Breast epithelium (tissue), 4 donors: ENCODE results near the gene AGBL1. TPM values are rescaled to one million over a fixed set of nuclear protein-coding genes. Genes with fewer than 3 reads are reported as not detected.

Experiments used
- DNase-seq, 2 donors: peaks; one replicate each; pipeline ENCODE4 v3.0.0-alpha.2; 2019; ENCODE audit warnings: low spot score in 2 of 2
- H3K27ac ChIP-seq, 2 donors: fragments of 200-600 bp; sonication (generic) in 1 of 2; one replicate each; pipeline ENCODE4 v1.5.1; 2016 to 2019; ENCODE audit warnings: mild to moderate bottlenecking in 1 of 2
- H3K27me3 ChIP-seq, 2 donors: fragments of 200-600 bp; sonication (generic) in 1 of 2; one replicate each; pipeline versions ENCODE4 v1.5.1 to v1.6.0; 2017 to 2019; ENCODE audit warnings: control low read depth in 1 of 2, mild to moderate bottlenecking in 1 of 2
- H3K36me3 ChIP-seq: fragments of 200-600 bp; one replicate; pipeline ENCODE4 v1.5.1; 2019
- H3K4me1 ChIP-seq, 2 donors: fragments of 200-600 bp; sonication (generic); one replicate each; pipeline ENCODE4 v1.5.1; 2016 to 2019; ENCODE audit warnings: control low read depth in 1 of 2
- H3K4me3 ChIP-seq, 3 donors: fragments of 200-600 bp; sonication (generic); 1 replicate in 2 of 3; 2 replicates in 1 of 3; pipeline ENCODE4 v1.5.1; 2016 to 2019; ENCODE audit warnings: mild to moderate bottlenecking in 3 of 3, moderate library complexity in 2 of 3
- H3K9me3 ChIP-seq, 2 donors: fragments of 200-600 bp; sonication (generic) in 1 of 2; one replicate each; pipeline ENCODE4 v1.5.1; 2016 to 2019; ENCODE audit warnings: control low read depth in 1 of 2
- POLR2A ChIP-seq: fragments of 450-650 bp; IDR thresholded peaks from one replicate; pipeline ENCODE4 v1.6.1; 2016; ENCODE audit warnings: antibody characterized with exemption, mild to moderate bottlenecking, moderate library complexity
- POLR2AphosphoS5 ChIP-seq, 3 donors: sonication (generic); formaldehyde crosslinking; IDR thresholded peaks; one replicate each; pipeline ENCODE4 v1.6.1; 2017; ENCODE audit warnings: antibody characterized with exemption in 3 of 3
- intact Hi-C: fragments of 100-400 bp; cut with DNase I; formaldehyde crosslinking; loops from one replicate; pipeline ENCODE4 v1.15.1; 2023; ENCODE audit warnings: low total_unique reads
- total RNA-seq, 3 donors: library from RNA; depleted of rRNA; stranded (reverse); fragments of >200 nt; gene quantifications; one replicate each; pipeline ENCODE4 v1.1.0, GENCODE V29; 2016
- TF ChIP-seq, protein P1 (sequence below), 3 donors: fragments of 450-650 bp; IDR thresholded peaks; one replicate each; pipeline ENCODE4 v1.5.1; 2016 to 2017; ENCODE audit warnings: antibody characterized with exemption in 3 of 3, mild to moderate bottlenecking in 3 of 3, moderate library complexity in 3 of 3

Gene AGBL1
- total RNA-seq, 3 donors from 2014 or later: not detected

DNA sequence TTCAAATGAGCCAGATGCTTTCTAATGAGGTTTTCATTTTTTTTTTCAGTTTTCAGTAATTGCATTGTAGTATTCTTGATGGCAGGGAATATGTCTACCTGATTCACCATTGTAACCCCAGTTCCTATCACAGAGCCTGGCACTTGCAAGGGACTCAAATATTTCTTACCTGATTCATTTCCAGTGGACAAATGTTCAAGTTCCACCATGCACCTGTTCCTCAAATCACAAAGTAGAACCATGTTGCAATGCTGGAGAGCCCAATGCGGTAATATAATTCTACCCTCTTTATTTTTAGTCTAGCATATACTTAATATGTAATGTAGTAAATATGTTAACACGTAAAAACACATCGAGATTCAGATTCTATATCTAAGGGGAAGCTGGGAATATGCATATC is 722.6 kb downstream of the AGBL1 start:
- intact Hi-C loops: no loop called here
- no peak overlapping the region for H3K27ac ChIP-seq
- no peak for TF ChIP-seq POLR2AphosphoS5 (IDR thresholded peaks at IDR 0.05)
- TF ChIP-seq POLR2A: no peak
- TF ChIP-seq, protein P1, sequence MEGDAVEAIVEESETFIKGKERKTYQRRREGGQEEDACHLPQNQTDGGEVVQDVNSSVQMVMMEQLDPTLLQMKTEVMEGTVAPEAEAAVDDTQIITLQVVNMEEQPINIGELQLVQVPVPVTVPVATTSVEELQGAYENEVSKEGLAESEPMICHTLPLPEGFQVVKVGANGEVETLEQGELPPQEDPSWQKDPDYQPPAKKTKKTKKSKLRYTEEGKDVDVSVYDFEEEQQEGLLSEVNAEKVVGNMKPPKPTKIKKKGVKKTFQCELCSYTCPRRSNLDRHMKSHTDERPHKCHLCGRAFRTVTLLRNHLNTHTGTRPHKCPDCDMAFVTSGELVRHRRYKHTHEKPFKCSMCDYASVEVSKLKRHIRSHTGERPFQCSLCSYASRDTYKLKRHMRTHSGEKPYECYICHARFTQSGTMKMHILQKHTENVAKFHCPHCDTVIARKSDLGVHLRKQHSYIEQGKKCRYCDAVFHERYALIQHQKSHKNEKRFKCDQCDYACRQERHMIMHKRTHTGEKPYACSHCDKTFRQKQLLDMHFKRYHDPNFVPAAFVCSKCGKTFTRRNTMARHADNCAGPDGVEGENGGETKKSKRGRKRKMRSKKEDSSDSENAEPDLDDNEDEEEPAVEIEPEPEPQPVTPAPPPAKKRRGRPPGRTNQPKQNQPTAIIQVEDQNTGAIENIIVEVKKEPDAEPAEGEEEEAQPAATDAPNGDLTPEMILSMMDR (IDR thresholded peaks at IDR 0.05): no peak
- H3K9me3 ChIP-seq: no peaks in the 10 kb centered on the region
- H3K4me3 ChIP-seq: no peak overlapping the region
- H3K4me1 ChIP-seq: no peaks in the 10 kb centered on the region
- no peaks in the 10 kb centered on the region for H3K36me3 ChIP-seq
- DNase-seq: no peak
- H3K27me3 ChIP-seq: no peaks in the 10 kb centered on the region

DNA sequence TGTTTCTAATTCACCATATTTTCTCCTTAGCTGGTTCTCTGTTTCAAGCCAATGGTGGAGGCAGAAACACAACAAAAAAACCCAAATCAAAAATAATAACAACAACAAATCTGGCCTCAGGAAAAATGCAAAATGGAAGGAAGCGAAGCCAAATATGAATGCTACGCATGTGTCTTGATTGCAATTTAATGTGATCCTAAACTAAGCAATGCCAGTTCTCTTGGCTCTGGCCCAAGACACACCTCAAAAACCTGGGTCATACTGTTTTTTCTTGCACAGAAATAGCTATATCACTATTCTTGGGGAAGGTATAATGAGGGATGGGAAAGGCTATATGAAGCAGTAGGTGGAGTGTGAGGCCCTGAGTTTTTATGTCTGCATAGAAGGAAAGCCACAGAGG is 724.7 kb downstream of the AGBL1 start:
- H3K4me1 ChIP-seq: no peaks in the 10 kb centered on the region
- intact Hi-C loops: no loop called here
- H3K27me3 ChIP-seq: no peaks in the 10 kb centered on the region
- H3K4me3 ChIP-seq: no peak overlapping the region
- no peak overlapping the region for H3K27ac ChIP-seq
- DNase-seq: no peak
- TF ChIP-seq POLR2A: no peak
- TF ChIP-seq, protein P1 (IDR thresholded peaks at IDR 0.05): no peak
- TF ChIP-seq POLR2AphosphoS5 (IDR thresholded peaks at IDR 0.05): no peak
- no peaks in the 10 kb centered on the region for H3K9me3 ChIP-seq
- H3K36me3 ChIP-seq: no peaks in the 10 kb centered on the region

DNA sequence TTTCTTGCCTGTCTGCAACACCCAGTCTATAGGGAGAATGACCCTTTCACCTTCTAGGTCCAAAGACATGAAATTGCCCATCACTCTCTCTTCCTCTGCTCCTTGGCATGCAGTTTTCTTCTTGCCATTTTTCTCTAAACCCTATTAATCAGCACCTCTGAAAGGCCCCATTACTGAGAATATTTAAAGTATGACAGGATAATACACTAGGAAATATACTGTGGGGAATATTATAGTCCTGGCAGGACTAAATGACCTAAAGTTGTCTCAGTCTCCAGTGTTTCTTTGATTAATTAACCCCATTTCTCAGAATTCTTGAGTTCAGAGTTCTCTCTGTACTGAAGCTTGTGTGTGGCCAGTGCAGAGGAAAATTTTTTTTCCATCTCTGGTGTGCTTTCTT is 730.7 kb downstream of the AGBL1 start:
- H3K27me3 ChIP-seq: no peaks in the 10 kb centered on the region
- intact Hi-C loops: no loop called here
- no peak overlapping the region for H3K4me3 ChIP-seq
- DNase-seq: no peak
- no peaks in the 10 kb centered on the region for H3K36me3 ChIP-seq
- no peak overlapping the region for H3K27ac ChIP-seq
- TF ChIP-seq, protein P1 (IDR thresholded peaks at IDR 0.05): no peak
- TF ChIP-seq POLR2A (no peak), POLR2AphosphoS5 (IDR thresholded peaks at IDR 0.05) (no peak)
- no peaks in the 10 kb centered on the region for H3K9me3 ChIP-seq
- H3K4me1 ChIP-seq: no peaks in the 10 kb centered on the region

DNA sequence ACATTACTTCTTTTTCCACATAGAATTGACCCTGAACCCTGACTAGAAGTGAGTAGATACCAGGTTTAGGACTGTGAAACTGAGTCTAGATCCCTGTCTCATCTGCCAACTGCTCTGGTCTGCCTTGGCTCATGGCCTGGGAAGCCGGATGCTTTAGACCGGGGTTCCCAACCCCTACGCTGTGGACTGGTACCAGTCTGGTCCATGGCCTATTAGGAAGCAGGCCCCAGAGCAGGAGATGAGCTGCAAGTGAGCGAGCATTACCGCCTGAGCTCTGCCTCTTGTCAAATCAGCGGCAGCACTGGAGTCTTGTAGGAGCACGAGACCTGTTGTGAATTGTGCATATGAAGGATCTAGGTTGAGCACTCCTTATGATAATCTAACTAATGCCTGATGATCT is 734.2 kb downstream of the AGBL1 start:
- TF ChIP-seq POLR2A: no peak
- TF ChIP-seq, protein P1 (IDR thresholded peaks at IDR 0.05): no peak
- TF ChIP-seq POLR2AphosphoS5 (IDR thresholded peaks at IDR 0.05): no peak
- Histone ChIP-seq H3K36me3 (no peaks in the 10 kb centered on the region), H3K4me3 (no peak overlapping the region), H3K9me3 (no peaks in the 10 kb centered on the region), H3K27me3 (no peaks in the 10 kb centered on the region), H3K4me1 (no peaks in the 10 kb centered on the region), H3K27ac (no peak overlapping the region)
- no peak for DNase-seq
- intact Hi-C loops: no loop called here

DNA sequence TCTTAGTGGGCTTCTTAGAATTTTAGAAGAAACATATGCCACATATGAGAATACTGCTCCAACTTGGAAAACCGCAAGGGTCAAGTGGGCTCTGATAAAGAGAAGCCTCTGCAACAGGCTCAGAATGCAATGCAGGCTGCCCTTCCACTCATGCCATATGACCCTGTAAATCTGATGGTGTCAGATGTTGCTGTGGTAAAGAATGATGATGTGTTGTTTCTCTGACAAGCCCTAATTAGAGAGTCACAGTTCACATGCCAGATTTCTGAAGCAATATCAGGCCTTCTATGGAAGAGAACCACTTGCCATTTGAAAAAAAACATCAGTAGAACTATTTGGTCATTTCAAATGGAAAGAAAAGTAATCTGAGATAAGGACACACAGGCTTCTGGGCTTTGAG is 749.6 kb downstream of the AGBL1 start:
- Histone ChIP-seq H3K4me3 (no peak overlapping the region), H3K27me3 (no peaks in the 10 kb centered on the region), H3K27ac (no peak overlapping the region), H3K4me1 (no peaks in the 10 kb centered on the region), H3K36me3 (no peaks in the 10 kb centered on the region), H3K9me3 (no peaks in the 10 kb centered on the region)
- DNase-seq: no peak
- intact Hi-C loops: no loop called here
- TF ChIP-seq, protein P1 (IDR thresholded peaks at IDR 0.05): no peak
- no peak for TF ChIP-seq POLR2AphosphoS5 (IDR thresholded peaks at IDR 0.05)
- TF ChIP-seq POLR2A: no peak
